GM21423 (cell line): ENCODE measurements around the gene ZNF646.
A peak's percentile ranks its signal among the peaks of the same experiment; 100 is the strongest.

Experiments
- ATAC-seq: cut with Tn5 transposase; IDR thresholded peaks from one replicate; pipeline ENCODE4 v1.9.1; 2021; ENCODE audit warnings: mild to moderate bottlenecking, moderate library complexity; ENCODE audit not compliant: unreplicated experiment

Gene ZNF646

GRCh38 chr16:31073970-31074813 is at the start of gene ZNF646, which contains the start of gene ZNF668:
ZNF646 (plus strand) TSS chr16:31074422; CDS start chr16:31076325, 1,903 bp downstream.
ZNF668 (minus strand) TSS chr16:31074240; CDS start chr16:31064459, 9,781 bp downstream.
- ATAC-seq = peak; percentile 66

GRCh38 chr16:31025339-31025738 is 48.9 kb upstream of the ZNF646 start:
- no peak for ATAC-seq

- ATAC-seq = no peak
These were observed 45.0 kb upstream of the ZNF646 start for GRCh38 chr16:31029272-31029671.

- no peak for ATAC-seq
These were observed 42.9 kb upstream of the ZNF646 start for GRCh38 chr16:31031276-31031675.

GRCh38 chr16:31032736-31033708 is 41.2 kb upstream of the ZNF646 start, which contains the start of gene STX4:
STX4 (plus strand) TSS chr16:31033558; CDS start chr16:31033806, 248 bp downstream.
- peak; percentile 79 for ATAC-seq

GRCh38 chr16:31033709-31034492 is 40.3 kb upstream of the ZNF646 start:
- peak; percentile 40 for ATAC-seq

GRCh38 chr16:31036691-31037090 is 37.5 kb upstream of the ZNF646 start:
- no peak for ATAC-seq

GRCh38 chr16:31038993-31039392 is 35.2 kb upstream of the ZNF646 start:
- ATAC-seq = no peak

GRCh38 chr16:31042866-31043265 is 31.4 kb upstream of the ZNF646 start:
- ATAC-seq = no peak

GRCh38 chr16:31043352-31043751 is 30.9 kb upstream of the ZNF646 start:
- no peak for ATAC-seq

- no peak for ATAC-seq
These were observed 30.2 kb upstream of the ZNF646 start for GRCh38 chr16:31043898-31044481.

- no peak for ATAC-seq
These were observed 23.8 kb upstream of the ZNF646 start for GRCh38 chr16:31050280-31051030.

GRCh38 chr16:31052114-31052513 is 22.1 kb upstream of the ZNF646 start:
- ATAC-seq = no peak

GRCh38 chr16:31055613-31056012 is 18.6 kb upstream of the ZNF646 start:
- ATAC-seq = no peak

- ATAC-seq = no peak
These were observed 13.0 kb upstream of the ZNF646 start for GRCh38 chr16:31061126-31061812.

- no peak for ATAC-seq
These were observed 12.3 kb upstream of the ZNF646 start for GRCh38 chr16:31061813-31062440.

GRCh38 chr16:31063495-31063842 is 10.8 kb upstream of the ZNF646 start:
- ATAC-seq = no peak

GRCh38 chr16:31063843-31064611 is 10.2 kb upstream of the ZNF646 start:
- no peak for ATAC-seq
